Stimulated activated CD4-positive, alpha-beta T cell treated with anti-CD3 and anti-CD28 coated beads, Interleukin-15, amount 100 ng/mL, for 1 hour (primary cell): ENCODE results near the gene CFL1.
"Not testable (repeated sequence)": the region's sequence is repeated elsewhere in the genome, so short reads cannot be mapped to it uniquely, and the experiment has no call there.

Experiments
- DNase-seq, 2 donors: peaks; one replicate each; pipeline ENCODE4 v3.0.0-alpha.2; 2020; ENCODE audit warnings: low read depth in 1 of 2, low spot score in 1 of 2

CFL1 gene

GRCh38 chr11:65859095-65859811, 1.3 kb upstream of the CFL1 start:
- peak; percentile 93 to 94 for DNase-seq

GRCh38 chr11:65858681-65859087, 704 bp upstream of the CFL1 start:
- no peak for DNase-seq

GRCh38 chr11:65857500-65857852, 504 bp downstream of the CFL1 start:
- peak in 1 of 2 donors; percentile 52 for DNase-seq

- DNase-seq, result peak; percentile 68 to 75
Observed at GRCh38 chr11:65856689-65857499, 1.1 kb downstream of the CFL1 start.

GRCh38 chr11:65855927-65856363, 2.0 kb downstream of the CFL1 start:
- DNase-seq, result no peak

GRCh38 chr11:65854852-65855837, 2.8 kb downstream of the CFL1 start:
- no peak for DNase-seq

- no peak for DNase-seq
Observed at GRCh38 chr11:65854161-65854592, 3.8 kb downstream of the CFL1 start.

- DNase-seq, result no peak
Observed at GRCh38 chr11:65853246-65853979, 4.6 kb downstream of the CFL1 start.

- DNase-seq, result no peak
Observed at GRCh38 chr11:65852508-65853245, 5.3 kb downstream of the CFL1 start.

GRCh38 chr11:65851811-65852507, 6.0 kb downstream of the CFL1 start:
- DNase-seq, result no peak

GRCh38 chr11:65851083-65851579, 6.8 kb downstream of the CFL1 start:
- no peak for DNase-seq

- DNase-seq, result no peak
Observed at GRCh38 chr11:65850217-65851082, 7.5 kb downstream of the CFL1 start.

- DNase-seq, result no peak
Observed at GRCh38 chr11:65849771-65850216, 8.2 kb downstream of the CFL1 start.

GRCh38 chr11:65849366-65849765, 8.6 kb downstream of the CFL1 start:
- DNase-seq, result no peak

GRCh38 chr11:65848693-65849092, 9.3 kb downstream of the CFL1 start:
- not testable (repeated sequence) for DNase-seq

- DNase-seq, result no peak
Observed at GRCh38 chr11:65847746-65848145, 10.2 kb downstream of the CFL1 start.

GRCh38 chr11:65844231-65844872, 13.6 kb downstream of the CFL1 start:
- DNase-seq, result no peak

- no peak for DNase-seq
Observed at GRCh38 chr11:65843811-65844210, 14.2 kb downstream of the CFL1 start.
